ENCODE data around the gene DDX31.
A peak's percentile ranks its signal among the peaks of the same experiment; 100 is the strongest.
"Not testable (repeated sequence)": the region's sequence is repeated elsewhere in the genome, so short reads cannot be mapped to it uniquely, and the experiment has no call there.

Gene DDX31

DNA sequence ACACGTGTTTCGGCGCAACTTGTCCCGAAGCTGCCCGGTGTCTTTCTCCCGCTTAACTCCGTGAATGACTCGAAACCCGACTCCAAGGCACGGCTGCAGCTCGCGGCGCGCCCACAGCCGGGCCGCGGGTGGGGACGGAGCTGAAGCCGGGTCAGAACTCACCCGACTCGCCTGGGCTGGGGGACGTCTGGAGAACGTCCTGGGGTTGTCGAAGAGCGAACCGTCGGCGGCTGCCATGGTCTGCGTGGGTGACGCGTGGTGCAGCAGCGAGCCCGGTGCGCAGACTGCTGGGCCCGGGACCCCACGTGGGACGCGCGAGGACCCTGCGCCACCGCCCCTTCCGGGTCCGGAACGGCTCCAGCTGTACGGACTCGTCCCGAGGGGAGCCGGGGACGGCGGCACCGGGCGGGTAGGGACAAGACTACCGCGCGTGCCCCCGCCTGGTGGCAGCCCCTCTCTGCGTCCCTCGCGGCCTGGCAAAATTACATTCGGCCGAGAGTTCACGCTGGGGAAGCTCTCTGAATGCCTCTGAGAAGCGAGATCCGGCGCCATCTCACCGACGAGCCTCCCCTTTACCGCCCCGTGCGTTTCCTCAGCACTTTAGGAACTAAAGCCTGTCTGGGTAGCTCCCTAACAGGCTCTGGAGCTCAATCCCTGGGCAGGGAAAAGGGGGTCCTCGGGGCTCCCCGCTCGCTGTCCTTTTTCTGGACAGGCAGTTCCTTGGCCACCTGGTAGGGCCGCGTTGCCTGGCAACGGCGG is at the start of gene DDX31:
Gene DDX31 (minus strand): TSS at position 286 of the 759 bp plus-strand sequence. CDS start 49 bp downstream, at position 237.
- DNase-seq (ENCODE audit: low spot score) = peak; percentile 86

DNA sequence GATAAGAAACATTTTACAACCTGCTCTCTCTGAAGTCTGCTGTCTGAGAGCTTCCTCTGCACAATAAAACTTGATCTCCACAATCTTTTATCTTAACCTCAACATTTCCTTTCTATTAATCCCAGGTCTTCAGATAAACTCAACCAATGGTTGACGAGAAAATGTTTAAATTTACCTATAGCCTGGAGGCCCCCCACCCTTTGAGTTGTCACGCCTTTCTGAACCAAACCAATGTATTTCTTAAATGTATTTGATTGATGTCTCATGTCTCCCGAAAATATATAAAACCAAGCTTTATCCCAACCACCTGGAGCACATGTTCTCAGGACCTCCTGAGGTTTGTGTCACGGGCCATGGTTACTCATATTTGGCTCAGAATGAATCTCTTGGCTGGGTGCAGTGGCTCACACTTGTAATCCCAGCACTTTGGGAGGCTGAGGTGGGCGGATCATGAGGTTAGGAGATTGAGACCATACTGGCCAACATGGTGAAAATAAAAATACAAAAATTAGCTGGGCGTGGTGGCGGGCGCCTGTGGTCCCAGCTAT is 48.7 kb upstream of the DDX31 start:
- not testable (repeated sequence) for DNase-seq (ENCODE audit: low spot score)

DNA sequence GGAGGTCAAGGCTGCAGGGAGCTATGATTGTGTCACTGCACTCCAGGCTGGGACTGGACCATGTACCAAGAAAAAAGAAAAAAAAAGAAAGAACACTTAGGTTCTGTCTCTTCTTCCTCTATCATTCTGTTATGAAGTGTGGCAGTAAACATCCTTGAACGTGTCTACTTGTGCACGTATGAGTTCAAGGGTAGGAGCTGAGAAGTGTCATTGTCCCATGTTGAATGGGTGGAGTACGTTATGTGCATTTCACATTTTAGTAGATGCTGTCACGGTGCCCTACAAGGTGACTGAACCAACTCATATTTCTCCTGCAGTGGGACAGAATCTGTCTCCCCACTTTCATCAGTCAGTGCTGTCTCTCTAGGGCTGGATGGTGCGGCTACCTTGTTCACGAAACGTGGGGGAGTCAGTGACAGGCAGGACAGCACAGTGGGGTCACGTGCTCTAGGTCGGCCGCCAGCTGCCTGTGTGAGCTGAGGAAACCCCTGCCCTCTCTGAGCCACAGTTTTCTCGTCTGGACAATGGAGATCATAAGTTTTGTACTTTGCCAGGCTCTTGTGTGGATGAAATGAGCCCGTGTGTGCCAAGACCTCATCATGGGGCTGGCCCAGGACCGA is 47.7 kb upstream of the DDX31 start:
- DNase-seq (ENCODE audit: low spot score) = no peak

DNA sequence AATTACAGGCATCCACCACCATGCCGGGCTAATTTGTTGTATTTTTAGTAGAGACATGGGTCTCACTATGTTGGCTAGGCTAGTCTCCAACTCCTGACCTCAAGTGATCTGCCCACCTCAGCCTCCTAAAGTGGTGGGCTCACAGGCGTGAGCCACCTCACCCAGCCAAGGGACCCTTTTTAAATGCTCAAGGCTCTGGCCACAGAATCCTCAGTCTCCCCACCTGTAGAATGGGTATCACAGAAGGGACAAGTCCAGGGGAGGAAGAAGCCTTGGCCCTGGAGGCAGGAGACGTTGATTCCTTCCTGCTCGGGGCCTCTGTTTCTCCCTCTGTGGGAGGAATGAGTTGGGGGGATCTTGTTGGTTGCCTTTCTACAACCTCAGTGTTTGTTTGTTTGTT is 46.2 kb upstream of the DDX31 start:
- no peak for DNase-seq (ENCODE audit: low spot score)

DNA sequence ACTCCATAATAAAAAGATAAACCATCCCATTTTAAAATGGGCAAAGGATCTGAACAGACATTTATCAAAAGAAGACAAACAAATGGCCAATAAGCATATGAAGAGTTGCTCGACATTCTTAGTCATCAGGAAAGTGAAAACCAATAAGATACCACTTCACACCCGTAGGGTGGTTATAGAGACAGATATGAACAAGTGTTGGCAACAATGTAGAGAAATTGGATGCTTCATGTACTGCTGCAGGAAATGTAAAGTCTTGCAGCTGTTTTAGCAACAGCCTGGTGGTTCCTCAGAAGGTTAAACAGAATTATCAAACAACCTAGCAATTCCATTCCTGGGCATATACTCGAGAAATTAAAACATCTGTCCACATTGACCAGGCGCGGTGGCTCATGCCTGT is 43.0 kb upstream of the DDX31 start:
- DNase-seq (ENCODE audit: low spot score) = peak; percentile 22

DNA sequence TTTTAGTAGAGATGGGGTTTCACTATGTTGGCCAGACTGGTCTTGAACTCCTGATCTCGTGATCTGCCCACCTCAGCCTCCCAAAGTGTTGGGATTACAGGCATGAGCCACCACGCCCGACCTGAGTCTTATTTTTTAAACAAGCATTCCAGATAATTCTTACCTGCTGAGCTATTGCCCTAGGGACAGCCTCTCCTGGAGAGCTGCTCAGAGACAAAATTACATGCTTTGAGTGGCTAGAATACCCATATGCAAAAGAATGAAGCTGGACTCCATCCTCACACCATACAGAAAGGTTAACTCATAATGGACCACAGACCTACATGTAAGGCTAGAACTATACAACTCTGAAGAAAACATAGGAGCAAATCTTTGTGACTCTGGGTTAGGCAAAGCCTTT is 42.1 kb upstream of the DDX31 start:
- DNase-seq (ENCODE audit: low spot score) = no peak

DNA sequence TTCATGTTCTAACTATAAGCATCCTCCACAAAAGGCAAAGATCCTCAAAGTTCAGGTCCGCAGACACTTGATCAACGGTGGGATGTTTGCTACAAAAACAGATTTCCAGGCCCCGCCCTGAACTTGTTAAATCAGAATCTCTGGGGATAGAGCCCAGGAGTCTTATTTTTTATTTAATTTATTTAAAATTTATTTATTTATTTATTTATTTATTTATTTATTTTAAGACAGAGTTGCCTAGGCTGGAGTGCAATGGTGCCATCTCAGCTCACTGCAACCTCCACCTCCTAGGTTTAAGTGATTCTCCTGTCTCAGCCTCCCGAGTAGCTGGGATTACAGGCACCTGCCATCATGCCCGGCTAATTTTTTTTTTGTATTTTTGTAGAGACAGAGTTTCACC is 41.4 kb upstream of the DDX31 start:
- DNase-seq (ENCODE audit: low spot score) = not testable (repeated sequence)

DNA sequence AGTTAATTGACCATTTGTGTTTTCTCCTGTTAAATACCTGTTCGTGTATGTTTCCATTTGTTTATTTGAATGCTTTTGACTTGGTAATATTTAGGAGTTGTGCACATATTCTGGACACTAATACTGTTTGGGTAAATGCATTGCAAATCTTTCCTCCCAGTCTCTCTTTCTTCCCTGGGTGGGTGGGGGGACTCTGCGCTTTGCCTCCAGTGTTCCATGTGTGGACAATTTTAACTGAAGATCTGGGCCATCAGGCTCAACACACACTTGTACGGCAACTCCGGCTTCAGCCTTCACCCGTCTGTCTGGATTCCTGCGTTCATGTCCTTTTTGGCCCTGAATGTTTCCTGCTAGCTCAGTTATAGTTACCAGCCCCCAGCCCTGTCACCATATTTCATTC is 40.5 kb upstream of the DDX31 start:
- no peak for DNase-seq (ENCODE audit: low spot score)

DNA sequence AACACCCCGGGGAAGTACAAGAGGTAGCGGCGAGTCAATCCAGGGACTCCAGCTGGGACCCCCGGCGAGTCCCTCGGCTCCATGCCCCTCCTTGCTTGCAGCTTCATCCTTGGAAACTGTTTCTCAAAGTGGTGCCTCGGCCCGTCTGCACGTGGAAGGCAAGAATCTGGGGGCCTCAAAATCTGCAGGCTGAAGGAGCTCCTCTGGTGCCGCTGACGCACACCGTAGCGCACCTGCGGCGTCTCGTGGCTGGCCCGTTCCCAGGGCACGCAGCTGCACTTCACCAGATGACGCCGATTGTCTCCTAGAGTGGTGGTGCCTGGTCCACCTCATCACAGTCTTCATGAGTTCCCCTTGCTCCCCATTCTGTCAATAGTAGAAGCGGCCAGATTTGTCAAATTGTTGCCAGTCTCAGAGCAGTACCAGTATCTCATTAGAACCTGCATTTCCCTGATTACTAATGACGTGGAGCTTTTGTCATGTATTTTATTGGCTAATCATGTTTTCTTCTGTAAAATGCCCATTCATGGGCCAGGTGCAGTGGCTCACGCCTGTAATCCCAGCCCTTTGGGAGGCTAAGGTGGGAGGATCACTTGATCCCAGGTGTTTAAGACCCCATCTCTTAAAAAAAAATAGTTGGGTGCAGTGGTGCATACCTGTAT is 39.1 kb upstream of the DDX31 start:
- no peak for DNase-seq (ENCODE audit: low spot score)

DNA sequence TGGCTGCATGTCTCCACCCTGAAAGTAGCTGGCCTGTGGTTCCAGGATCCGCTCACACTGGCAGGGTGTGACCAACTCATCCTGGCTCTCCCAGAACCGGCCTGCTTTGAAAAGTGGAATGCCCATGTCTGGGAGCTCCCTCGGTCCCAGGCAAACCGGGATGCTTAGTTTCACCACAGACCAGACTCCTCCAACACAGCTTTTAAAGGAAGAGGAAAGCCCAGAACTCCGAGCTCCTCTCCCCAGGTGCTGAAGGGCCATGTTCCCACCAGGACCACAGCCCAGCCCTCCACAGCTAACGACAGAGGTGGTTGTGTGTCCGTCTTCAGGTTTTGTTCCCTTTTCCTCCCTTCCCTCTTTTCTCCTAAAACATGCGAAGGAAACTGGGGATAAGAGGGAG is 38.5 kb upstream of the DDX31 start:
- no peak for DNase-seq (ENCODE audit: low spot score)

DNA sequence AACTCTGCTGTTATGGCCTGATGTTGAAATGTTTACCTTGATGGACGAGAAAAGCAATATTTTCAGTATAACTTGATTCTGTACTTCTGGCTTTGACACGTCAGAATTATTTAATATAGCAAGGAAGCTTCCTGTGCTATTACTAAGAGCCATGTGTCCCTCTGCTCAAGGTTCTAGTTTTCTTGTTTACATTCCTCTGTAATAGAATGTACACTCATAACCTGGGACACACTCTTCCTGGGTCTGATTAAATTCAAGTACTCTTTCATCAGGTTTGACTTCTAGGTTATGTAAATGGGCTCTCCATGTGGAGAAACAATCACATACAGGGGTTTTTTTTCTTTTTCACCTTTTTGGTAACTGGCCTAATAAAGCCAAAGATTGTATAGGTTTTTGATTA is 33.6 kb upstream of the DDX31 start:
- DNase-seq (ENCODE audit: low spot score) = no peak

DNA sequence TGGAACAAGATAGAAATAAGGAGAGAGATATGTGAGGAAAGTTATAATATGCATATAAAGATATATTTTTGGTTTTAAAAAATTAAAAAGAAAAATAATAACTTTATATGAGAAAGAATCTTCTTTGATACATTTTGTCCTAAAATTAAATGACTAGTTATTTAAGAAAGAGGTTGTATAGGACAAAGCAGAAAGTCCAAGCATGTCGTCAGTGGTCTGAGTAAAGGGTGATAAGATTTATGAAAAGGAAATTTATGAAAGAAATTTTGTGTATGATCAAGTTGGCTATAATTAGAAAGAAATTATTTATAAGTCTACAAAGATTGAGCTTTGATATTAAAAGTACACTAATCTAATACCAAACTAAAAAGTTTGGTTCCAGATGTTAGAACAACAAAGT is 32.5 kb upstream of the DDX31 start:
- no peak for DNase-seq (ENCODE audit: low spot score)

DNA sequence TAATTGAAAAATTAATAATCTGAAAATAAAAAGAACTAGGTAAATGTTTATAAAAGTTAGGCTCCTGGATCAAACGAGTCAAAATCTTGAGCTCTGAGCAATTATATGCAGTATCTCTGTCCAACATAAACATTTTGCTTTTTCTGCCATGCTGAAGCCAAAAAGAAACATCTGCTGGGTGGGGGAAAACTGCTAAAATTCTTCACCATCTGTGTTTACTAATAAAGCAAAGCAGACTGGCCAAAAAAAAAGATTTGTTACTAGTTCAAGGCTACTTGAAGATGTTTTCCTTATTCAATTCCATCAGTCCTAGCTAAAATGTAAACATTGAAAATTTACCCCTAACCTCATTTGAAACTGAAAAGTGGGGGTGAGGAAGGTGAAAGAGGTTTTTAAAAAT is 30.2 kb upstream of the DDX31 start:
- DNase-seq (ENCODE audit: low spot score) = no peak

DNA sequence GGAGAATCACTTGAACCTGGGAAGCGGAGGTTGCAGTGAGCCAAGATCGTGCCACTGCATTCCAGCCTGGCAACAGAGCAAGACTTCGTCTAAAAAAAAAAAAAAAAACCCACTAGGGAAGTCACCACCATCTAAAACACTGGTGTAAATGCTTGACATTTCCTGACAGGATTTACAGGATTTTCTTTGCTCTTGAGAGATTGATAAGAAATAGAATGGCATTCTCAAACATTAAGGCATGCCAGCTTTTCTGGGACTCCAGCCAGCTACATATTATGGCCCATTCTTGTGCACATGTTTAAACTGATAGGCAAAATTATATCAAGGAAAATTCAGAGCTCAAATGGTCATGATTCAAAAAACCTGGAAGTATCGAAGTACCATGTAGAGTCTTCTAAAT is 29.2 kb upstream of the DDX31 start:
- no peak for DNase-seq (ENCODE audit: low spot score)

DNA sequence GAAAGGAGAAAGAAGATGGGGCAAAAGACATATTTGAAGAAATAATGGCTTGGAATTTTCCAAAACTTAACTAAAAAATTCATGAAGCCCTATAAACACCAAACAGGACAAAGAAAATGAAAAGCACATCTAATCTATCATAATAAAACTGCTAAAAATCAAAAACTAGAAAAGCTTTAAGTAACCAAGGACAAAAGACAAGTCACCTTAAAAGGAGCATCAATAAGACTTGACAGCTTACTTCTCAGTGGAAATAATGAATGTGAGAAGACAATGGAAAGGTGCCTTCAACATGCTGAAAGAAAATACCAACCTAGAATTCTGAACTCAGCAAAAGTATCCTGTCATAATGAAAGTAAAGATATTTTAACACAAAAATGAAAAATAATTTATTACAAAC is 27.4 kb upstream of the DDX31 start:
- DNase-seq (ENCODE audit: low spot score) = no peak

DNA sequence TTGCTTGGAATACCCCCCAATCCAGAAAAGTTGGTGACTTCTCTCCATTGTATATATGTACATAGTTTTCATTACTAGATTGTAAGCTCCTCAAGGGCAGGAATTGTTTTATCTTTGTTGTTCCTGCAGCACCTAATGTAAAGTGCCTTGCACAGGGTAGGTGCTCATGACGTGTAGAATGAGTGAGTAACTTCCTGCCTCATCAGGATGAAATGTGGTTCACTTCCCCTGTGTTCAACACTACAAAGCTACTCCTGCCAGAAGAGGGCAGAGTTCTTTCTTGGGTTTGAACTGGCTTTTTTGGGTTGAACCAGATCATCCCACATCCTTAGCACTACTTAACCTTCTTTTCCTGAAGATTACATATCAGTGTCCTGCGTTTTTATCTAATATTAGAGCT is 24.4 kb upstream of the DDX31 start:
- DNase-seq (ENCODE audit: low spot score) = peak; percentile 30

DNA sequence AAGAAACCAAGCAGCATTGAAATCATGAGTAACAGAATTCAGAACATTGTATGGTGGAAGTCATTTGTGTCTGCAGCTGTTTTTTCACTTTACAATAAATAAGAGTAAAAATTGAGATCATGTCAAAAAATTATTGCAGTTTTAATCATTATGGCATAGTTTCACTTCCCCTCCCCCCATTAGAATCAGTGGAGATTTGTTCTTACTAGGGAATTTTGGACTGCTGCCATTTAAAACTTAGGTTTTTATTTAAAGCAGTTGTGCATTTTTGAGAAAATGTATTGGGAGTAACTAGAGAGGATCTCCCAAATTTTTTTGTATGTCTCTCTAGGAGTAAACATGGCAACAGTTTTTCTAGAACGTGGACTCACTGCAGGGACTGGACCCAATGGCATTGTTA is 20.9 kb upstream of the DDX31 start:
- DNase-seq (ENCODE audit: low spot score) = no peak

DNA sequence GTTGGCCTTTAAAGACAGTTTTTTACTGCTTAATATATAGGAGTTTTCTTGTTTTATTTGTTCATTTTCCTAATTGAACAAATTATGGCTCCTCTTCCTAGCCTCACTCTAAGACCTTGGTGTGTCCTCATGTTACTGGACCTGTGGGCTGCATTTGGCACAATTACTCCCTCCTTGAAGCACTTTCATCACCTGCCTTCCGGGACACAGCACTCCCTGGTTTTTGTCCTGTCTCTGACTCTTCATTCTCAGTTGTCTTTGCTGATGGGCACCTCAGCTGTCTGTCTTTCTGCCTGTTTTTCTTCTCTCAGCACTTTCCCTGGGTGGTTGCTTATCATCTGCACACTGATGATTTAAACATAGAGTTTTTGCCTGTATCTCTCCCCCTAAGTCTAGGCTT is 14.1 kb upstream of the DDX31 start:
- DNase-seq (ENCODE audit: low spot score) = no peak

DNA sequence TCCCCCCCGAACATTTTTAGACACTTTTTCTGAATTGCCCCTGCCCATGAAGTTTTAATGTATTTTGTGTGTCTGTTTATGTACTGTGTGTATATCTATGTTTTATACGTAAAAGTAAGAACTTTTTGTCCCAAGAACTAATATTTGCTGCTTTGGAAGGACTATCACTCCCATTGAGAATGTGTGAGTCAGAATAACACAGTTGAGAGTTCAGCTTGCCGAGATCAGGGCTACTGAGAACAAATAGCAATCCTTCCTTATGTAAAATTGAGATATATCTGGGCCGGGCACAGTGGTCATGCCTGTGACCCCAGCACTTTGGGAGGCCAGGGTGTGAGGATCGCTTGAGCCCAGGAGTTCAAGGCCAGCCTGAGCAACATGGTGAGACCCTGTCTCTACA is 11.8 kb upstream of the DDX31 start:
- DNase-seq (ENCODE audit: low spot score) = no peak

DNA sequence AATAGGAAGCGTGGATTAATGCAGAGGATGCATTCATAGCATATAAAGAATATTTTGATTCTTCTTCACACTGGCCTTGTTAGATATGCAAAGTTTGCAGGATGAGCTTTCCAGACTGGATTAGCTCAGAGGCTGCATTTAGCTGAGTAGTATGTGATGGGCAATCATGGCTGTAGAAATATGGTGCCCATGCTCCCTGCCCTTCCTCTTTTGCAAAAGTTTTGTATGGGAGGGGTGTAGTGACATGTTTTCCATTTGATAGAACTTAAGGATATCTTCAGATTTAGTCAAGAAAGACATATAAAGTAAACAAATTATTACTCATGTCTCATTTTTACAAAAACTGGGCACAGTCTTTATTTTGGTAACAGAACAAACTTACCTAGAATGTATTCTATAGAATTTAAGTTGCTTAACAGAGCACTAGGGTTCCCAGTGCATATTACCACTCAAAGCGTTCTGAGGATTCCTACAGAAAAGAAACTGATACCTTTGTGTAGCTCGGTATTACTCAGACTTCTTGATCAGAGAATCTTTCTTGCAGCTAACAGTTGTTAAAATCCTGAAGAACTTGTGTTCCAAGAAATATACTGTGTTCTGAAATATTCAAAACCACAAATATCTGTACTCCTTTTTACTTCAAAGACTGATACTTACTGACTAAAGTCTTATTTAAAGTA is 10.3 kb upstream of the DDX31 start:
- DNase-seq (ENCODE audit: low spot score) = peak; percentile 63

DNA sequence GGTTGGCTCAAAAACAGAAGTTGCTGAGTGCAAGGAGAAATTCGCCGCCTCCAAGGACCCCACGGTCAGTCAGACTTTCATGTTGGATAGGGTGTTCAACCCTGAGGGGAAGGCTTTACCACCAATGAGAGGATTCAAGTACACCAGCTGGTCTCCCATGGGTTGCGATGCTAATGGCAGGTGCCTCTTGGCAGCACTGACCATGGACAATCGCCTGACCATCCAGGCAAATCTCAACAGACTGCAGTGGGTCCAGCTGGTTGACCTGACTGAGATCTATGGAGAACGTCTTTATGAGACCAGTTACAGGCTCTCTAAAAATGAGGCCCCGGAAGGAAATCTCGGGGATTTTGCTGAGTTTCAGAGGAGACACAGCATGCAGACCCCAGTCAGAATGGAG is 8.2 kb upstream of the DDX31 start:
- no peak for DNase-seq (ENCODE audit: low spot score)

DNA sequence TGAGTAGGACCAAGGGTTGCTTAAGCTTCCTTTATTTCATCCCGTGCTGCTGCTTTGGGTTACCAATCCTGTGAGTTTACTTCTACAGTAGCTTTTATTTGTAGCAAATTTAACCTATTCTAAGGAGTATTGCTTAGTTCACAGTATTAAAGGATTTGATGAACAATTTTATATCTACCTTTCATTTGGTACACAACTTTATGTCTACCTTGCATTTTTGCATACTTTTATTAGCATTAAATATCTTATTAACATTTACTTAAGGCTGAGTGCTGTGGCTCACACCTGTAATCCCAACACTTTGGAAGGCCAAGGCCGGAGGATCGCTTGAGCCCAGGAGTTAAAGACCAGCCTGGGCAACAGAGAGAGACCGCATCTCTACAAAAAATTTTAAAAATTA is 4.7 kb upstream of the DDX31 start:
- DNase-seq (ENCODE audit: low spot score) = no peak

DNA sequence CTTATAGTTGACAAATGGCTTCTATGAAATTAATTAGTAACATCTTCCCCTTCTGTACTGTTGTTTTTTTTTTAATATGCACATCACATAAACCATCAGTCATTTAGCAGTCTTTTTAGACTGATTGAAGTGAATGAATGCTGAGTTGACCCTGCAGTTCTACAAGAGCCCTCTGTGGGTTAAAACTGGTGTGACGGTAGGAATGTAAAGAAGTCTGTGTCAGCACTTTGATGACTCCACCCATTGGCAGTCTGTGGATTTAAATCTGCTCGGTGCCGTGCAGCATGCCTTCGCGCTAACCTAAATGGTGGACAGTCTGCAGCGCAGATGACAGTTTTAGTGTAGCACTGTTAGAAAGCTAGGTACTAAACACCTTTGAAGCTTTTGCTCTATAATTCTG is 3.6 kb upstream of the DDX31 start:
- DNase-seq (ENCODE audit: low spot score) = no peak
